Erythroblast (primary cell): ENCODE measurements around the gene C2CD2.

Experiments
- GATA1 ChIP-seq: IDR thresholded peaks from 2 replicates; pipeline ENCODE4 v1.6.1; 2011; ENCODE audit warnings: low read depth, mild to moderate bottlenecking, control low read depth, low read length, moderate library complexity
- POLR2A ChIP-seq: IDR thresholded peaks from 2 replicates; pipeline ENCODE4 v1.6.1; 2011; ENCODE audit warnings: mild to moderate bottlenecking, low read length

- TF ChIP-seq POLR2A = no peak
- no peak for TF ChIP-seq GATA1
Observed at GRCh38 chr21:41965045-41965444, 11.2 kb upstream of the C2CD2 start.
